HepG2 (cell line): ENCODE measurements around the gene KDM7A. TPM values are rescaled to one million over a fixed set of nuclear protein-coding genes. Genes with fewer than 3 reads are reported as not detected.

Experiments used
- CBX2 ChIP-seq, 2 experiments: fragments of 200-600 bp in 1 of 2; sonication (generic); formaldehyde crosslinking in 1 of 2; IDR thresholded peaks; 2 replicates each; pipeline versions ENCODE4 v1.7.0 to v1.8.1; 2018 to 2022; ENCODE audit warnings: low read depth in 2 of 2, low read length in 1 of 2, mild to moderate bottlenecking in 1 of 2, missing genetic modification reagents in 1 of 2
- CENPBD1 ChIP-seq: sonication (generic); formaldehyde crosslinking; IDR thresholded peaks from 2 replicates; pipeline ENCODE4 v1.8.0; 2022; ENCODE audit warnings: missing genetic modification reagents, low read depth, mild to moderate bottlenecking, borderline replicate concordance
- DDIT3 ChIP-seq: sonication (generic); formaldehyde crosslinking; IDR thresholded peaks from 2 replicates; pipeline ENCODE4 v1.4.0; 2020; ENCODE audit warnings: mild to moderate bottlenecking, missing genetic modification reagents
- HES4 ChIP-seq: sonication (generic); formaldehyde crosslinking; IDR thresholded peaks from 2 replicates; pipeline ENCODE4 v1.9.0; 2021; ENCODE audit warnings: mild to moderate bottlenecking, missing genetic modification reagents, borderline replicate concordance
- HMGXB3 ChIP-seq: sonication (generic); formaldehyde crosslinking; IDR thresholded peaks from 2 replicates; pipeline ENCODE4 v1.4.0; 2020; ENCODE audit warnings: missing genetic modification reagents, borderline replicate concordance
- MIER3 ChIP-seq: IDR thresholded peaks from 2 replicates; pipeline ENCODE4 v1.6.1; 2016; ENCODE audit warnings: missing compliant biosample characterization, borderline replicate concordance
- MLLT10 ChIP-seq: sonication (generic); formaldehyde crosslinking; IDR thresholded peaks from 2 replicates; pipeline ENCODE4 v1.4.0; 2020; ENCODE audit warnings: missing genetic modification reagents
- NFYC ChIP-seq: IDR thresholded peaks from 2 replicates; pipeline ENCODE4 v1.6.1; 2016; ENCODE audit warnings: missing genetic modification reagents, missing compliant biosample characterization
- POLR2AphosphoS5 ChIP-seq: IDR thresholded peaks from 2 replicates; pipeline ENCODE4 v1.6.1; 2012; ENCODE audit warnings: low read depth, low read length
- SP2 ChIP-seq: sonication (generic); formaldehyde crosslinking; IDR thresholded peaks from 2 replicates; pipeline ENCODE4 v1.5.1; 2020; ENCODE audit warnings: mild to moderate bottlenecking, missing genetic modification reagents
- TBX2 ChIP-seq: sonication (generic); formaldehyde crosslinking; IDR thresholded peaks from 2 replicates; pipeline ENCODE4 v1.5.0; 2020; ENCODE audit warnings: missing genetic modification reagents, mild to moderate bottlenecking, borderline replicate concordance
- ZC3H4 ChIP-seq: sonication (generic); formaldehyde crosslinking; IDR thresholded peaks from 2 replicates; pipeline ENCODE4 v1.4.0; 2020; ENCODE audit warnings: missing genetic modification reagents, borderline replicate concordance
- ZFP1 ChIP-seq: IDR thresholded peaks from 2 replicates; pipeline ENCODE4 v1.6.1; 2016
- ZNF180 ChIP-seq: sonication (generic); formaldehyde crosslinking; IDR thresholded peaks from 2 replicates; pipeline ENCODE4 v1.4.0; 2020; ENCODE audit warnings: low read depth, missing genetic modification reagents, borderline replicate concordance
- ZNF333 ChIP-seq: sonication (generic); formaldehyde crosslinking; IDR thresholded peaks from 2 replicates; pipeline ENCODE4 v1.4.0; 2020; ENCODE audit warnings: mild to moderate bottlenecking, missing genetic modification reagents, borderline replicate concordance
- ZNF34 ChIP-seq: sonication (generic); formaldehyde crosslinking; IDR thresholded peaks from 2 replicates; pipeline ENCODE4 v1.4.0; 2020; ENCODE audit warnings: mild to moderate bottlenecking, missing genetic modification reagents, borderline replicate concordance
- ZNF441 ChIP-seq: sonication (generic); formaldehyde crosslinking; IDR thresholded peaks from 2 replicates; pipeline ENCODE4 v1.7.0; 2021; ENCODE audit warnings: missing genetic modification reagents, borderline replicate concordance
- ZNF460 ChIP-seq: sonication (generic); formaldehyde crosslinking; IDR thresholded peaks from 2 replicates; pipeline ENCODE4 v1.5.1; 2020; ENCODE audit warnings: missing genetic modification reagents, mild to moderate bottlenecking, borderline replicate concordance
- ZNF564 ChIP-seq: sonication (generic); formaldehyde crosslinking; IDR thresholded peaks from 2 replicates; pipeline ENCODE4 v1.8.1; 2023; ENCODE audit warnings: mild to moderate bottlenecking, missing genetic modification reagents
- ZNF644 ChIP-seq: IDR thresholded peaks from 2 replicates; pipeline ENCODE4 v1.6.1; 2016; ENCODE audit warnings: low read depth
- ZNF782 ChIP-seq: sonication (generic); formaldehyde crosslinking; IDR thresholded peaks from 2 replicates; pipeline ENCODE4 v1.4.0; 2020; ENCODE audit warnings: missing genetic modification reagents, mild to moderate bottlenecking, borderline replicate concordance
- ZSCAN30 ChIP-seq: sonication (generic); formaldehyde crosslinking; IDR thresholded peaks from 2 replicates; pipeline ENCODE4 v1.5.0; 2020; ENCODE audit warnings: mild to moderate bottlenecking, missing genetic modification reagents
- ZSCAN31 ChIP-seq: sonication (generic); formaldehyde crosslinking; IDR thresholded peaks from 2 replicates; pipeline ENCODE4 v1.5.0; 2020; ENCODE audit warnings: low read depth, mild to moderate bottlenecking, missing genetic modification reagents
- ZSCAN5A ChIP-seq: sonication (generic); formaldehyde crosslinking; IDR thresholded peaks from 2 replicates; pipeline ENCODE4 v1.8.0; 2022; ENCODE audit warnings: mild to moderate bottlenecking, missing genetic modification reagents, borderline replicate concordance
- polyA plus RNA-seq, 8 experiments: library from polyadenylated mRNA; depleted of rRNA in 3 of 8; stranded (reverse) in 7 of 8; unstranded in 1 of 8; fragments of >200 nt; fragmentation: Illumina TruSeq in 4 of 8; extraction: Trizol in 4 of 8; gene quantifications; 2 replicates each; pipeline versions ENCODE4 v1.2.1 to v1.2.3, GENCODE V29; 2011 to 2016; ENCODE audit warnings: low read depth in 4 of 8, missing spikeins in 1 of 8, mixed read lengths in 1 of 8; ENCODE audit not compliant: insufficient read depth in 1 of 8
- total RNA-seq, 5 experiments: library from RNA; depleted of rRNA; stranded (reverse); fragments of >200 nt; fragmentation: Illumina TruSeq; extraction: Trizol; gene quantifications; 2 replicates each; pipeline ENCODE4 v1.2.3, GENCODE V29; 2016; ENCODE audit warnings: low read depth in 1 of 5

KDM7A gene
- total and polyA plus RNA-seq, 2 of the 13 experiments (the other 11 are each of a cell fraction or from before 2014, with no cell fraction given), result 10.8 to 16.8 TPM

GRCh38 chr7:140175221-140176121, 1.3 kb downstream of the KDM7A start (continued):
- TF ChIP-seq ZNF333, result no peak
- TF ChIP-seq ZSCAN30, result no peak
- peak; percentile 64 for TF ChIP-seq POLR2AphosphoS5
- TF ChIP-seq ZSCAN31, result no peak
- TF ChIP-seq DDIT3 (CRISPR knock-in tag), result no peak
- no peak for TF ChIP-seq ZNF441 (CRISPR knock-in tag)
- no peak for TF ChIP-seq ZSCAN5A
- 0 out of 2 replicates have a peak, but pooled peaks have one; percentile 45 for TF ChIP-seq ZNF782 (CRISPR knock-in tag)
- TF ChIP-seq ZNF564 (CRISPR knock-in tag), result no peak
- no peak for TF ChIP-seq ZNF644 (CRISPR knock-in tag)
- no peak for TF ChIP-seq MIER3 (CRISPR knock-in tag)
- TF ChIP-seq CENPBD1, result no peak
- TF ChIP-seq NFYC (CRISPR knock-in tag), result peak; percentile 12; the same call in 1 of the 2 replicates
- TF ChIP-seq ZNF180, result no peak
- TF ChIP-seq SP2 (CRISPR knock-in tag), result no peak
- no peak; the same call in 1 of the 2 replicates for TF ChIP-seq ZC3H4 (CRISPR knock-in tag)
- no peak for TF ChIP-seq ZNF34 (CRISPR knock-in tag)
- no peak for TF ChIP-seq HES4
- no peak for TF ChIP-seq ZNF460
- TF ChIP-seq ZFP1 (CRISPR knock-in tag), result no peak
- TF ChIP-seq CBX2 (IDR thresholded peaks at IDR 0.05; ENCODE audit: low read depth, low read length), result no peak
- TF ChIP-seq CBX2 (CRISPR knock-in tag; IDR thresholded peaks at IDR 0.05; ENCODE audit: low read depth), result no peak
- peak; percentile 93 for TF ChIP-seq TBX2
- TF ChIP-seq HMGXB3 (CRISPR knock-in tag), result peak; percentile 64
- no peak for TF ChIP-seq MLLT10 (CRISPR knock-in tag)
